Activated naive CD4-positive, alpha-beta T cell treated with anti-CD3 and anti-CD28 coated beads, Interleukin-2, amount 50 U/mL, for 24 hours (primary cell): ENCODE measurements around the gene MCC.

Experiments
- H3K27ac Mint-ChIP-seq: one replicate; pipeline ENCODE4 v1.8.0; 2021; ENCODE audit warnings: mild to moderate bottlenecking, mixed read lengths
- H3K27me3 Mint-ChIP-seq: one replicate; pipeline ENCODE4 v1.8.0; 2021; ENCODE audit warnings: mixed read lengths
- H3K36me3 Mint-ChIP-seq: one replicate; pipeline ENCODE4 v1.8.0; 2021; ENCODE audit warnings: mixed read lengths
- H3K4me1 Mint-ChIP-seq: one replicate; pipeline ENCODE4 v1.8.0; 2021; ENCODE audit warnings: mixed read lengths
- H3K4me3 Mint-ChIP-seq: one replicate; pipeline ENCODE4 v1.8.0; 2021; ENCODE audit warnings: mild to moderate bottlenecking, mixed read lengths
- H3K9me3 Mint-ChIP-seq: one replicate; pipeline ENCODE4 v1.8.0; 2021; ENCODE audit warnings: mixed read lengths

Gene MCC

GRCh38 chr5:113201715-113202114 lies 286.5 kb downstream of the MCC start:
- Mint-ChIP-seq H3K36me3 (no peaks in the 10 kb centered on the region), H3K27ac (no peak overlapping the region), H3K27me3 (no peaks in the 10 kb centered on the region), H3K9me3 (no peaks in the 10 kb centered on the region), H3K4me3 (no peak overlapping the region), H3K4me1 (no peaks in the 10 kb centered on the region)

- Mint-ChIP-seq H3K9me3 (no peaks in the 10 kb centered on the region), H3K36me3 (no peaks in the 10 kb centered on the region), H3K27me3 (no peaks in the 10 kb centered on the region), H3K4me3 (no peak overlapping the region), H3K4me1 (no peaks in the 10 kb centered on the region), H3K27ac (no peak overlapping the region)
Measured at GRCh38 chr5:113199122-113199905, 288.9 kb downstream of the MCC start.

GRCh38 chr5:113197456-113198200 lies 290.6 kb downstream of the MCC start:
- Mint-ChIP-seq H3K36me3 (no peaks in the 10 kb centered on the region), H3K4me3 (peak overlapping the region; percentile 12), H3K27ac (no peak overlapping the region)

GRCh38 chr5:113195771-113196170 lies 292.5 kb downstream of the MCC start:
- no peak overlapping the region for H3K27ac Mint-ChIP-seq
- H3K27me3 Mint-ChIP-seq: no peaks in the 10 kb centered on the region
- no peaks in the 10 kb centered on the region for H3K9me3 Mint-ChIP-seq
- no peaks in the 10 kb centered on the region for H3K4me1 Mint-ChIP-seq
- H3K36me3 Mint-ChIP-seq: no peaks in the 10 kb centered on the region
- no peak overlapping the region for H3K4me3 Mint-ChIP-seq

More at GRCh38 chr5:113197456-113198200, 290.6 kb downstream of the MCC start:
- Mint-ChIP-seq H3K27me3 (no peaks in the 10 kb centered on the region), H3K9me3 (no peaks in the 10 kb centered on the region), H3K4me1 (no peaks in the 10 kb centered on the region)

GRCh38 chr5:113195251-113195650 lies 293.0 kb downstream of the MCC start:
- Mint-ChIP-seq H3K27ac (no peak overlapping the region), H3K4me3 (no peak overlapping the region), H3K9me3 (no peaks in the 10 kb centered on the region), H3K4me1 (no peaks in the 10 kb centered on the region), H3K27me3 (no peaks in the 10 kb centered on the region), H3K36me3 (no peaks in the 10 kb centered on the region)

- no peak overlapping the region for H3K27ac Mint-ChIP-seq
- H3K4me3 Mint-ChIP-seq: no peak overlapping the region
- H3K4me1 Mint-ChIP-seq: no peaks in the 10 kb centered on the region
- no peaks in the 10 kb centered on the region for H3K36me3 Mint-ChIP-seq
- H3K9me3 Mint-ChIP-seq: no peaks in the 10 kb centered on the region
- no peaks in the 10 kb centered on the region for H3K27me3 Mint-ChIP-seq
Measured at GRCh38 chr5:113194591-113194990, 293.7 kb downstream of the MCC start.

GRCh38 chr5:113194125-113194524 lies 294.1 kb downstream of the MCC start:
- Mint-ChIP-seq H3K27me3 (no peaks in the 10 kb centered on the region), H3K36me3 (no peaks in the 10 kb centered on the region), H3K4me1 (no peaks in the 10 kb centered on the region), H3K4me3 (no peak overlapping the region), H3K27ac (no peak overlapping the region), H3K9me3 (no peaks in the 10 kb centered on the region)

- no peaks in the 10 kb centered on the region for H3K27me3 Mint-ChIP-seq
- no peak overlapping the region for H3K27ac Mint-ChIP-seq
- H3K4me3 Mint-ChIP-seq: no peak overlapping the region
- H3K9me3 Mint-ChIP-seq: no peaks in the 10 kb centered on the region
- H3K4me1 Mint-ChIP-seq: no peaks in the 10 kb centered on the region
- H3K36me3 Mint-ChIP-seq: no peaks in the 10 kb centered on the region
Measured at GRCh38 chr5:113193311-113193978, 294.8 kb downstream of the MCC start.

- H3K9me3 Mint-ChIP-seq: no peaks in the 10 kb centered on the region
- H3K27ac Mint-ChIP-seq: no peak overlapping the region
- H3K27me3 Mint-ChIP-seq: no peaks in the 10 kb centered on the region
- no peaks in the 10 kb centered on the region for H3K36me3 Mint-ChIP-seq
- no peak overlapping the region for H3K4me3 Mint-ChIP-seq
- H3K4me1 Mint-ChIP-seq: no peaks in the 10 kb centered on the region
Measured at GRCh38 chr5:113192541-113192940, 295.7 kb downstream of the MCC start.

- H3K27ac Mint-ChIP-seq: no peak overlapping the region
- H3K4me1 Mint-ChIP-seq: no peaks in the 10 kb centered on the region
- no peaks in the 10 kb centered on the region for H3K27me3 Mint-ChIP-seq
- H3K4me3 Mint-ChIP-seq: no peak overlapping the region
- no peaks in the 10 kb centered on the region for H3K9me3 Mint-ChIP-seq
- H3K36me3 Mint-ChIP-seq: no peaks in the 10 kb centered on the region
Measured at GRCh38 chr5:113190347-113190746, 297.9 kb downstream of the MCC start.

GRCh38 chr5:113189291-113189690 lies 299.0 kb downstream of the MCC start:
- H3K36me3 Mint-ChIP-seq: no peaks in the 10 kb centered on the region
- no peak overlapping the region for H3K4me3 Mint-ChIP-seq
- H3K27me3 Mint-ChIP-seq: no peaks in the 10 kb centered on the region
- no peaks in the 10 kb centered on the region for H3K4me1 Mint-ChIP-seq
- no peaks in the 10 kb centered on the region for H3K9me3 Mint-ChIP-seq
- H3K27ac Mint-ChIP-seq: no peak overlapping the region

- no peaks in the 10 kb centered on the region for H3K36me3 Mint-ChIP-seq
- no peak overlapping the region for H3K27ac Mint-ChIP-seq
- H3K4me3 Mint-ChIP-seq: no peak overlapping the region
- no peaks in the 10 kb centered on the region for H3K9me3 Mint-ChIP-seq
- no peaks in the 10 kb centered on the region for H3K27me3 Mint-ChIP-seq
- no peaks in the 10 kb centered on the region for H3K4me1 Mint-ChIP-seq
Measured at GRCh38 chr5:113188436-113188835, 299.8 kb downstream of the MCC start.

GRCh38 chr5:113187906-113188305 lies 300.3 kb downstream of the MCC start:
- Mint-ChIP-seq H3K27me3 (no peaks in the 10 kb centered on the region), H3K27ac (no peak overlapping the region), H3K36me3 (no peaks in the 10 kb centered on the region), H3K4me1 (no peaks in the 10 kb centered on the region), H3K9me3 (no peaks in the 10 kb centered on the region), H3K4me3 (no peak overlapping the region)

- no peaks in the 10 kb centered on the region for H3K36me3 Mint-ChIP-seq
- no peak overlapping the region for H3K4me3 Mint-ChIP-seq
- H3K9me3 Mint-ChIP-seq: no peaks in the 10 kb centered on the region
- H3K27me3 Mint-ChIP-seq: no peaks in the 10 kb centered on the region
- no peaks in the 10 kb centered on the region for H3K4me1 Mint-ChIP-seq
- H3K27ac Mint-ChIP-seq: no peak overlapping the region
Measured at GRCh38 chr5:113186061-113186460, 302.2 kb downstream of the MCC start.

GRCh38 chr5:113183694-113184093 lies 304.6 kb downstream of the MCC start:
- H3K4me1 Mint-ChIP-seq: no peaks in the 10 kb centered on the region
- H3K9me3 Mint-ChIP-seq: no peaks in the 10 kb centered on the region

More at GRCh38 chr5:113183694-113184093, 304.6 kb downstream of the MCC start:
- Mint-ChIP-seq H3K36me3 (no peaks in the 10 kb centered on the region), H3K4me3 (no peak overlapping the region), H3K27ac (no peak overlapping the region), H3K27me3 (no peaks in the 10 kb centered on the region)
